HG03521 (cell line): ENCODE measurements around the gene GARNL3.

ENCODE experiments used
- ATAC-seq: cut with Tn5 transposase; IDR thresholded peaks from one replicate; pipeline ENCODE4 v1.9.1; 2021; ENCODE audit warnings: mild to moderate bottlenecking, moderate library complexity; ENCODE audit not compliant: unreplicated experiment

Gene GARNL3, protein sequence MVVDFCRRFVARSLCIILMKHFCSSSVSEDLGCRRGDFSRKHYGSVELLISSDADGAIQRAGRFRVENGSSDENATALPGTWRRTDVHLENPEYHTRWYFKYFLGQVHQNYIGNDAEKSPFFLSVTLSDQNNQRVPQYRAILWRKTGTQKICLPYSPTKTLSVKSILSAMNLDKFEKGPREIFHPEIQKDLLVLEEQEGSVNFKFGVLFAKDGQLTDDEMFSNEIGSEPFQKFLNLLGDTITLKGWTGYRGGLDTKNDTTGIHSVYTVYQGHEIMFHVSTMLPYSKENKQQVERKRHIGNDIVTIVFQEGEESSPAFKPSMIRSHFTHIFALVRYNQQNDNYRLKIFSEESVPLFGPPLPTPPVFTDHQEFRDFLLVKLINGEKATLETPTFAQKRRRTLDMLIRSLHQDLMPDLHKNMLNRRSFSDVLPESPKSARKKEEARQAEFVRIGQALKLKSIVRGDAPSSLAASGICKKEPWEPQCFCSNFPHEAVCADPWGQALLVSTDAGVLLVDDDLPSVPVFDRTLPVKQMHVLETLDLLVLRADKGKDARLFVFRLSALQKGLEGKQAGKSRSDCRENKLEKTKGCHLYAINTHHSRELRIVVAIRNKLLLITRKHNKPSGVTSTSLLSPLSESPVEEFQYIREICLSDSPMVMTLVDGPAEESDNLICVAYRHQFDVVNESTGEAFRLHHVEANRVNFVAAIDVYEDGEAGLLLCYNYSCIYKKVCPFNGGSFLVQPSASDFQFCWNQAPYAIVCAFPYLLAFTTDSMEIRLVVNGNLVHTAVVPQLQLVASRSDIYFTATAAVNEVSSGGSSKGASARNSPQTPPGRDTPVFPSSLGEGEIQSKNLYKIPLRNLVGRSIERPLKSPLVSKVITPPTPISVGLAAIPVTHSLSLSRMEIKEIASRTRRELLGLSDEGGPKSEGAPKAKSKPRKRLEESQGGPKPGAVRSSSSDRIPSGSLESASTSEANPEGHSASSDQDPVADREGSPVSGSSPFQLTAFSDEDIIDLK

DNA sequence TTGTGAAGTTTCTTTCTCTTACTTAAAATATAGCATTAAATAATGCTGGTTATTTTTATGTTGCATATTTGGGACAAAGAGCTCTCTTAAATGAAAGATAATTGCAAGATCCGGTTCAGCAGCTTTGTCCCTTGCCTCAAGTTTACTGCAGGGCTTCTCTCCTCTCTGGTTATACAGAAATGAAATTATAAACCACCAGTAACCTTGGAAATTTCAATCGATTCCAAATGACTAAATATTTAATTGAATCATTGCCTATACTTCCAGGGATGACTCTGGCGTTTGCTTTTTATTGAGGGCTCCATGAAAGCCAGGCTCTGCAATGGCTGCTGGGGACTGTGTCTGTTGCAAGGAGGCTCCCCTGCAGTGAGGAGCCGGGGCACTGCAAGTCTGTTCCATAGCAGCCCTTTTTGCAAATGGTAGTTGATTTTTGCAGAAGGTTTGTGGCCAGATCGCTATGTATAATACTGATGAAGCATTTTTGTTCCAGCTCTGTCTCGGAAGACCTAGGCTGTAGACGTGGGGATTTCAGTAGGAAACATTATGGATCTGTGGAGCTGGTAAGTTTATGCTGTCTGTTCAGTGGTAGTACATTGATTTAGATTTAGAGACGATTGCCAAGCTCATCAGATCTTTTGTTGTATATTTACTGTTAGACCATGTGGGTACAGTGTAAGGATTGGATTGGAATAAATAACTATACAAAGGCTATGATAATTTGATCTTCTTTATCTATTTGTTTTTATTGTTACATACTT lies at the start of gene GARNL3:
TSS of gene GARNL3 (plus strand) at position 313 of the 758 bp plus-strand sequence. CDS start at position 417, 104 bp downstream.
- ATAC-seq: no peak

DNA sequence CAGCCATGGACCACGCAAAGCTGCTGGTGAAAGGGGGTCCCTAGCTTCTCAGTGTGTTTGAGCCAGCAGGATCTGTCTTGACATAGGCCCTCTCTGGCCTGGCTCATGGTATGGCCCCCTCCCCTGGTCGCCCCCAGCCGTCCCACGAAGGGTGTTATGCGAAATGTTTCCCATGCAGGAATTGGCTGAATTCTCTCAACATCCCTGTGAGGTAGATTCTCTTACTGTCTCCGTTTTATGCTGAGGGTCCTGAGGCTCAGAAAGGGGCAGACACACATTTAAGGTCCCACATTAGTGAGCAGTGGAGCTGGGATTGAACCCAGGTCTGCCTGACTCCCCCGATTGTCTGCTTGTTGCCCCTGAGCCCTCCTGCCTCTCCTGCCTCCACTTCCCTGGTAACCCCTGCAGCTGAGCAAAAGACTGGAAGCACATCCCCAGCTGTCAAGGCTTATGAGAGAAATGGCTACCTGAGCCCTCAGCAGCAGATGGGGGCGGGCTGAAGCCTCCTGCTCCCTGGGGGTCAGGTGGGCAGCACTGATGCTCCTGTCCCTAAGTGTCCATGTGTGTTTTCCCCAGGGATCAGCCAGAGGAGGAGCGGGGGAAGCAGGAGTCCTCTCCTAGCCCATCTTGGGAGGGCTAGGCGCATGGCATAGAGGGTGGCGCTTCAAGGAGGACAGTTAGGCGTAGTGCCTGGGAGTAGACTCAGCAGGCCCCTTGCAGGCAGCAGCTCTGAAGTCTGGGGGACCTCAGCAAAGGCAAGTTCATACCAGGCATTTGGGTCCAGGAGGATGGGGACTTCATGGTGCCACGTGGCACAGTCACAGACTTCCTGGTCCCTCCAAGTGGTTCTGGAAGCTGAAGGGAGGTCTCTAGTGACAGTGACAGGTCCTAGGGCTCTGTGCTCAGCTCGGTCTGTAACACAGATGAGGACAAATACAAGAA lies 49.0 kb upstream of the GARNL3 start:
- ATAC-seq: no peak

DNA sequence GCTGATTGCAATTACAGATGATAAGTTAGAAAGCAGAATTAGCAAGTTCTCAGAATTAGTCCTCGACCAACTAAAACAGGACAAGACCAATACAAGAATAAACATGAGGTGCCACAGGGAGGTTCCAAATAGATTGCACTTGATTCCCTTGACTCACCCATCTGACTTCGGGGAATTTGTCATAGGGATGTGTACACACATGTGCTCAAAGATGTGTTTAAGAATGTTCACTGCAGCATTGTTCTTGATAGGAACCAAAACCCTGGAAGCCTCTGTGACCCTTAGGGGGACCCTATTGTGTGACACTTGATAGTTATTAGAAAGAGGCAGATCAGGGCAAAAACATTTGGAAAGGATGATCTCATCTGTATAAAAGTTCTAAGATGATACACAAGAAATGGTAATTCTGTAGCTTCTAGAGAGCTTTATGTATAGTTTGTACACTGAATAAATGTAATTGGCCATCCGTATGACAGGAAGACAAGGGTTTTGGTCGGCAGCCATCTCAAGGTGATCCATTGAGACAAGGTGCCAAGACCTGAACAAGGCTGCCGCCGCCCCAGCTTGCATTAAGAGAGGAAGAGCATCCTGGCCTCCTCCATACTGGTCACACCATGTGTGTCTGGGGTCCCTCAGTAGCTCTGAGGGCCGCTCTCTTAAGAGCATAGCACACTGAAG lies 48.2 kb upstream of the GARNL3 start:
- no peak for ATAC-seq

DNA sequence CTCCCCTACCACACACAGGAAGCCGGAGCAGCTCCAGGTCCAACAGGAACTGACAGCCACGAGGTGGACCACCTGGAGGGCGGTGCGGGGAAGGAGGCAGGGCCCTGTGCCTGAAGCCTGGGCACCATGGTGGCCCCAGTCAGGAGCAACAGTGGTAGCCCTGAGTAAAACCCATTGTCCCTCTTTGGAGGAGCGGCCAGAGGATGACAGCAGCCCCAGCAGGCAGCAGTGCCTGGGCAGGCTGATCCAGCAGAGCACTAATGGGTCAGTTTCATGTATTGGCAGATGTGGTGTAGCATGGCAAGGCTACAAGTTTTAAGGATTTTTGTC lies 47.7 kb upstream of the GARNL3 start:
- ATAC-seq: no peak

DNA sequence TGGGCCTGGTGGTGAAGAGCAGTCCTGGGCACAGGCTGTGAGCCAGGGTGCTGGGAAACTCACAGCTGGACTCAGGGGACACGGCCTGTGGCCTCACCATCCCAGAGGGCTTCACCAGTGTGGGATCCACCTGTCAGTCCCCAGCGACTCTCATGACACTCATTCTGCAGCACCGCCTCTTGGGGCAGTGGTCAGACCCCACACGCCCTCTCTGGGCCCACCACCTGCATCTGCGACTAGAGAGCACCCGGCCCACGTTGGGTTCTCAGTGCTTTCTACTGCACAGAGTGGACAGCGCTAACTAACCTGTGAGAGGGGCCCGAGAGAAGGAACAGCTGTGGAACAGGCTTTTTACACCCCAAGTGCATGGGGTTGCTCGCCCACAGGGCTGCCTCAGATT lies 45.8 kb upstream of the GARNL3 start:
- ATAC-seq: no peak

DNA sequence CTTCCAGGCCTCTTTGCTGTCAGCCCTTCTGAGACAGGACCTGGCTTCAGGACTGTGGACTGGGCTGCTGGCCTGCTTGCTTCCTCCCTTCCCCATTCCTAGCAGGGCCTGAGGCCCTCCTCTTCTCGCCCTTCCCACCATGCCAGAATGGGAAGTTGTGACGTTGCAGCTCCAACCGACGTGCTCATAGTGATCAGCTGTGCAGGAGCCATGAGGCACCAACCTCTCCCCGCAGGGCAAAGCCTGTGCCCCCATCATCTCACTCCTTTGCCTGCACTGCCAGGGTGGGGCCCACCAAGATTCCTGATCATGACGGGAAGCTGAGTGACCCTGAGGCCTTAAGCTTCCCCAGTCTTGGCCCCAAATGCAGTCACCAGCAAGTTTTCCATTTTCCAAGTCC lies 45.1 kb upstream of the GARNL3 start:
- no peak for ATAC-seq

DNA sequence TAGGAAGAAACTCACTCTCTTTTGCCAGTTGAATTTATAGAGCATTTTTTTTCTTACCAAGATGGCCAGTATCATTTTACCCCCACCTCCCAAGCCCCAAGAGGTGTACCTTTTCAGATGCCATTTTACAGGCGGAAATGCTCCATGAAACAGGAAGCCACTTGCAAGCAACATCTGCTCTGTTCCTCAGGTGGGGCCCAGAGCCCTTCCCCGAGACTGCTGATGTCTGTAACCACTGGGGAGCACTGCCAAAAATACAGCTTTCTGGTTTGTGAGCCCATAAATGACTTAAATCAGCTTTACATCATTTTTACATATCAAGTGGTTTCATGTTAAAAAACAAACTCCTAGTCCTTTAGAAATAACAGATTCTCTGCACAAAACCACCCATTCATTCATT lies 42.9 kb upstream of the GARNL3 start:
- no peak for ATAC-seq

DNA sequence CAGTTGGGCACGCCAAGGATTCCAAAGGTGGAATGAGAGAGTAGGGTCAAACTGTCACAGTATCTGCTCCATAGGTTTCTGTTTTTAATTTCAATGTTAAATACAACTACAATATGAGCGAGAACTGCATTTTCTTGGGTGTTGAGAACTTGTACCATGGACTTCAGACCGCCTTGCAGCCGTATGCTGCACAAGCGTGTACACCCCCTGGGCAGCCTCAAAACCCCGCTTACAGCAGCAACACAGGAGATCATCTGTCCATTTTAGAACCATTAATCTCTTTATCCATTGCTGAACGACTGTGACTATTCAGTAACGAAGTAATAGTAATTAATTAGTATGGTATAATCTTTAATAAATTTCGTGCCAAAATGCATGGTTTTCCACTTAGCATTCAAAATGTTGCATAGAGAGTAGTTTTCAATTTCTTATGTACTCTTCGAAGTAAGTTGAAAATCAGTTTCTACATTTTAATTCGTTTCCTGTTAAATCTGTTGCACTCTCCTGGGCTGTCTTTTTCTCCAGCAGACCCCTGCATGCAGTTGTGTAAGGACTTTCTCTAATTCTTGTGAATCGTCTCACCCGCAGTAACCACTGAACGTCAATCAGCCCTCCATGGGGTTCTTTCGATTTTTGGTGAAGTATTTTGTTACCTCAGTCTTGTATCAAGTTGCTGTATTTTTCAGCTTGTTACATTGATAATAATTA lies 42.0 kb upstream of the GARNL3 start:
- ATAC-seq: no peak

DNA sequence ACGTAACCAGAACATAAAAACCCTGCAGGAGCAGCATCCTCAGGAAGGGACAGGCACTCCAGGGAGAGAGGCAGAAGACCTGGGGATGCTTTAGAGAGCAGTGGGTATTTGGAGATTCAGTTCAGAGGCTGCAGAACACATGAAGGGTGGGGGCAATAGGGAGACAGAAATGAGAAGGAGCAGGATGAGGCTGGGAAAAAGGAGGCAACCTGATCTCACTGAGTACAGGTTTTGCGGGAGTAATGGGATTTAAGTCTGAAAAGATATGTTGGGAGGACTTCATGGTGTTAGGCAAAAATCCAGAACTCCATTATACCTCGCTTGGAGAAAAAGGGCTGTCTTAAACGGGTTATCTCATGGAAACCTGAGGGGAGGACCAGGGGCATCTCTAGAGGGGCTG lies 41.3 kb upstream of the GARNL3 start:
- no peak for ATAC-seq

DNA sequence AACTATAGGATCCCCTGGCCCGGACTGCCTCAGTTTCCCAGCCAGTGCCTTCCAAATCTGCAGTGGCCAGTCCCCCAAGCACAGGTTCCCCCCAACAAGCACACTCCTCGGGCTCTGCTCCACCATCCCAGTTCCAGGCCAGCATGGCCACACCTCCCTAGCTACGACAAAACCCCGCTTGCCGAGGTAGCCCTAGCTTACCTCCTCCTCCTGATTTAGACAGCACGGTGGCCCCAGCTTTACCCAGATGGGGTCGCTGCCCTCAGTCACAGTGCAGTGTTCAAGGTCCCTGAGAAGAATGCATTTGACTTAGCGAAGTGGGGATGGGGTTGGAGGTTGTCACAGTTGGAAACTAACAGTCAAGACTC lies 40.8 kb upstream of the GARNL3 start:
- ATAC-seq: no peak

DNA sequence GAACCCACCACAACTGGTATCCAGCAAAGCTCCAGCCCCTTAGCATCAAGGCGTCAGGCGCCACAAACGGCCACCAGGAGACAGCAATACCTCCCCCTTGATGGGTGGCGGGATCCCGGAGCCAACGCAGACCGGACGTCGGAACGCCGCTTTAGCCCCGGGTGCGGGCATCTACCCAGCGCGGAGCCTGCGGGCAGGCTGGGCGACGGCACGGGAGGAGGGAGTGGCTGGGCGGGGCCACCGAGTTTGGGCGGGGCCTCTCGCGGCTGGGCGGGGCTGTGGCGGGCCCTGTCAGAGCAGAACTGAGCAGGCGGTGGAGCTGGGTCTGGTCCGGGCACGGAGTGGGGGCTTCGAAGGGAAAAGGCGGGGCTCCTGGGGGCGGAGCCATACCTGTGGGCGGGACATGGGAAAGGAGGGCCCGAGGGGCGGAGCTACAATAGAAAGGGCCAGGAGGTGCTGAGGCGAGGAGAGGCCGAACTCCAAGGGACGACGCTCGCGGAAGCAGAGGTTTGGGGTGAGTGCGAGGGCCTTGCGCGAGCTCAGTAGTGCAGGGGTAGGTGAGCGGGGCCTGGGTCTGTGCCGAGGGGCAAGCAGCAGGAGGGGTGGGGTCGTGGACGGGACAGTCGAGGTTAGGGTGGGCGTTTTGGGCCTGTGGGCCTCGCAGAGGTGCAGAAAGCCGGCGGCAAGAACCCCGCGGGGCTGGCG lies 40.2 kb upstream of the GARNL3 start:
- peak; percentile 55 for ATAC-seq

DNA sequence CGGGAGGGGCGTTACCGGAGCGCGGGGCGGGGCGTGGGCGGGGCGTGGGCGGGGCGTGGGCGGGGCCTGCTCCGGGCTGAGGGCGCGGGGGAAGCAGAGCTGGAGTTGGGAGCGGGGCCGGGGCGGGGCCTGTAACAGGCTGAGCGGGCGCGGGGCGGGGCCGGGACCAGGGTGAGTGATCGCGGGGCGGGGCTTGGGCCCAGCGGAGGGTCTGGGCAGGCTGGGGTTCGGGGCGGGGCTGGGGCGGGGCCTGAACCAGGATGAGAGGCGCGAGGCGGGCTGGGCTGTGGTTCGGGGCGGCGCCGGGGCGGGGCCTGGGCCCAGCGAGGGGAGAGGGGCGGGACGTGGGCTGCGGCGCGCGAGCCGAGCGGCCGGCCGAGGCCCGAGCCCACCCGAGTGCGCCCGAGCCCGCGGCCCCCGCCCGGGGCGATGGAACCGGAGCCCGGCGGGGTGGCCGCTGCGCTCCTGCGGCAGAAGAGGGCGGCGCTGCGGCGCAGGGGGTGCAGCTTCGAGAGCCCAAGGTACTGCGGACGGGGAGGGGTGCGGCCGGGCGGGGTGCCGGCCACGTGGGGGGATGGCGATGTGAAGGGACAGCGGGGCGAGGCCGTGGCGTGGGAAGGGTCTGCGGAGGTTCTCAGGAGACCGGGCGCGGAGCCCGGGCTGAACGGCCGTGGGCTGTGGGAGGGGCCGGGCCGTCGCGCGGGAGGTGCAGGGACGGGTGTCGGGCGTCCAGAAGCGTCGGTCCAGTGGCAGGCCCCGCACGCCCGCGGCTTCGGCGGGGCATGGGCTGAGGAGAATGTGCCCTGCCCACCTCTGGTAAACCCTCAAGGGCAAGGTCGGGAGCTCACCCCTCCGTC lies 39.5 kb upstream of the GARNL3 start:
- ATAC-seq: peak; percentile 45

DNA sequence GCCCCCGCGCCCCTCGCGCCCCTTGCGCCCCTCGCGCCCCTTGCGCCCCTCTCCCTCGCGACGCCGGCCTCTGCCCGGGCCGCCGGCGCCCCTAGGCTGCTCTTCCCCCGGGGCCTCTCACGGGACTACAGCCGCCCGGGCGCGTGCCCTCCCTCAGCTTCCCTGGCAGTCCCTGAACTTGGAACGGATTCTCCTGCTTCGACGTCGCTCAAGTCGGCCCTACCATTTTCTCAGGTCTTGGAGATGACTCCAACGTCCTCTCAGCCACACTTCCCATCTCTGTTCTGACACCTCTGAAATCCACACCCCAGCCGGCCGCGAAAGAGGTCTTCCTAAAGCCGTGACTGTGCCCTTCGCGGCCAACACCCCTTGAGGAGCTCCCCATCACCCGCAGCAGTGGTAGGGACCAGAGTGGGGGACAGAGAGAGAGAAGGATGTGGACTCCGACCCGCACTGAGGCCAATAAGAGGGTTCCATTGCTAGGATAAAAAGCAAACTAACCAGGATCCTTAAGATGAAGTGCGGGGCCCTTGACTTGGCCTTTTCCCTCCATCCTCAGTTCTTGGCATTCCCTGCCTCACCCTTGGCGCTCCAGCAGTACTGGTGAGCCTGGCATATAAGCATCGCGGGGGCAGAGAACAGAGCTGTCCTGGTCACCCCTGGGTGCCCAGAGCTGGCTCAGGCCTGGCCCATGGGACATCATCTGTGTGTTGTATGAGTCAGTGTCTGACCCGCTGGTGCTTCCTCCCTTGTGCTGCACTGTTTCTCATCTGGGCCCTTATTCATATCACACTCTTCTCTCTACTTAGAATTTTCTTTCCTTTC lies 38.6 kb upstream of the GARNL3 start:
- no peak for ATAC-seq

DNA sequence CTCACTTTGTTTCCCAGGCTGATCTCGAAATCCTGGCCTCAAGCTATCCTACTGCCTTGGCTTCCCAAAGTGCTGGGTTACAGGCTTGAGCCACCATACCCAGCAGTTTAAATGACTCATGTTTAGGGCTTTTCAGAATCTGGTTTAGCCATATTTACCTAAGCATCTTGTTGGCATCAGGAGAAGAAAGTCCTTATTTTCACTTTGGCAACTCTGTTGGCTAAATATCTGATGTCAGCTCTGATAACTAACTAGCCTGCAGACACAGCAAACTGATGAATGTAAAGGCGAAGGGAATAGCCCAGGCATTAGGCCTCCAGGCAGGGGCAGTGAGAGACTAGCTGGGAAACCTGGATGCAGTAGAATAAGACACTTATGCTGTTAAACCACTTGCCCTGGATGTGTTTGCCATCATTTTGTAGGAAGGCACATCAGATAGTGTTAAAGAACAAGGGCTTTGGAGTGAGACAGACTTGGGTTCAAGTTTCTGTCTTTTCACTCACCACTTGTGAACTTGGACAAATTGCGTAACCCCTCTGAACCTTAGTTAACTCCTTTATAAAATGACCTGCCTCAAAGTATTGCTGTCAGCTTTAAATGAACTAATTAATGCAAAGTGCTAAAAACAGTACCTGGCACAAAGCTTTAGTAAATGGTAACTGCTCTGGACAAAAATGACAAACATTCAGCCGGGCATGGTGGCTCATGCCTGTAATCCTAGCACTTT lies 34.7 kb upstream of the GARNL3 start:
- ATAC-seq: no peak

DNA sequence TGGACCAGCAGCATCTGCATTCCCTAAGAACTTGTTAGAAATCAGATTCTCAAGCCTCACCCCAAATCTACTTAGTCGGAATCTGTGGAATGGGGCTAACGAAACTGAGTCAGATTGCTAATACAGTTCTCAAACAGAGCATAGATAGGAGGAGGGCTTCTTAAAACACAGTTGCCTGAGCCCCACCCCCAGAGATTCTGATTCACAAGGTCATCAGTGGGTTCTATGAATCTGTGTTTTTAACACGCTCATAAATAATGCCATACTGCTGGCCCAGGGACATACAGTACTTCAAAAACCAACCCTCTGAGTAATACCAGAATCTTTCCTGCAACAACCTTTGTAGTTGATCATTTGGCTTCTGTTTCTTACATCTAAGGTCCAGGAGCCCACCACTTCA lies 32.9 kb upstream of the GARNL3 start:
- ATAC-seq: no peak
